Osteocyte (in vitro differentiated cells): ENCODE data around the gene USP3. TPM values are rescaled to one million over a fixed set of nuclear protein-coding genes. Genes with fewer than 3 reads are reported as not detected.

Experiments used
- DNase-seq: peaks from one replicate; pipeline ENCODE4 v3.0.0; 2021; ENCODE audit warnings: mixed read lengths; ENCODE audit not compliant: unreplicated experiment; ENCODE audit errors: extremely low spot score
- H3K27ac Mint-ChIP-seq: one replicate; pipeline ENCODE4 v1.8.0; 2021; ENCODE audit warnings: mild to moderate bottlenecking, mixed read lengths; ENCODE audit not compliant: unreplicated experiment
- H3K27me3 Mint-ChIP-seq: one replicate; pipeline ENCODE4 v1.8.0; 2021; ENCODE audit warnings: mixed read lengths; ENCODE audit not compliant: unreplicated experiment
- H3K36me3 Mint-ChIP-seq: one replicate; pipeline ENCODE4 v1.8.0; 2021; ENCODE audit warnings: mixed read lengths; ENCODE audit not compliant: unreplicated experiment
- H3K4me1 Mint-ChIP-seq: one replicate; pipeline ENCODE4 v1.8.0; 2021; ENCODE audit warnings: mixed read lengths; ENCODE audit not compliant: unreplicated experiment
- H3K4me3 Mint-ChIP-seq: one replicate; pipeline ENCODE4 v1.8.0; 2021; ENCODE audit warnings: mild to moderate bottlenecking, moderate library complexity, mixed read lengths; ENCODE audit not compliant: unreplicated experiment
- H3K9me3 Mint-ChIP-seq: one replicate; pipeline ENCODE4 v1.8.0; 2021; ENCODE audit warnings: mixed read lengths; ENCODE audit not compliant: unreplicated experiment
- total RNA-seq: library from RNA; stranded (reverse); gene quantifications from 2 replicates; pipeline ENCODE4 v1.2.1, GENCODE V29; 2021
- TF ChIP-seq, protein P1 (sequence below): fragments of 200-600 bp; sonication (generic); IDR thresholded peaks from 2 replicates; pipeline ENCODE4 v1.5.0; 2021; ENCODE audit warnings: antibody characterized with exemption, mild to moderate bottlenecking, moderate library complexity

Gene USP3
- total RNA-seq, 1 donor from 2014 or later, result 41.2 TPM

DNA sequence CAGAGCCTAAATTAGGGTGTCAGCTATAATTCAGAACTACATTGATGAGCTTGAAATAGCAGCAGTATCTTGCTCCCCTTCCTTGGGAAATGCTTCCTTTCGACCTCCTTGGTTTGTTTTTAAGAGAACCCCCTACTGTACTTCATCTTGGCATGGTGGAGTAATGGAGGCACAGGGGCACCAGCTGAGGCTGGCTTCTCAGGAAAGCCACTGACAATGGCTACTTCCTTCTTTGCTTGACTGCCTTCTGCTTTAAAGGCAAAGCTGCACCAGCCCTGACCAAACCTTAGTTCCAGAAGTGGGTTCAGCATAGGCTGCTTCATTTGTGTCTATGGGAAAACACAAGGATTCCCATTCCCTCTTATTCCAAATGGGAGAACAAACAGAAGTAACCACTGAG, 91.3 kb downstream of the USP3 start:
- no peak overlapping the region for H3K4me3 Mint-ChIP-seq
- H3K9me3 Mint-ChIP-seq, result no peaks in the 10 kb centered on the region
- H3K4me1 Mint-ChIP-seq, result peaks cover 22% of the 10 kb centered on the region
- DNase-seq, result no peak
- TF ChIP-seq, protein P1, sequence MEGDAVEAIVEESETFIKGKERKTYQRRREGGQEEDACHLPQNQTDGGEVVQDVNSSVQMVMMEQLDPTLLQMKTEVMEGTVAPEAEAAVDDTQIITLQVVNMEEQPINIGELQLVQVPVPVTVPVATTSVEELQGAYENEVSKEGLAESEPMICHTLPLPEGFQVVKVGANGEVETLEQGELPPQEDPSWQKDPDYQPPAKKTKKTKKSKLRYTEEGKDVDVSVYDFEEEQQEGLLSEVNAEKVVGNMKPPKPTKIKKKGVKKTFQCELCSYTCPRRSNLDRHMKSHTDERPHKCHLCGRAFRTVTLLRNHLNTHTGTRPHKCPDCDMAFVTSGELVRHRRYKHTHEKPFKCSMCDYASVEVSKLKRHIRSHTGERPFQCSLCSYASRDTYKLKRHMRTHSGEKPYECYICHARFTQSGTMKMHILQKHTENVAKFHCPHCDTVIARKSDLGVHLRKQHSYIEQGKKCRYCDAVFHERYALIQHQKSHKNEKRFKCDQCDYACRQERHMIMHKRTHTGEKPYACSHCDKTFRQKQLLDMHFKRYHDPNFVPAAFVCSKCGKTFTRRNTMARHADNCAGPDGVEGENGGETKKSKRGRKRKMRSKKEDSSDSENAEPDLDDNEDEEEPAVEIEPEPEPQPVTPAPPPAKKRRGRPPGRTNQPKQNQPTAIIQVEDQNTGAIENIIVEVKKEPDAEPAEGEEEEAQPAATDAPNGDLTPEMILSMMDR, result no peak
- H3K27me3 Mint-ChIP-seq, result no peaks in the 10 kb centered on the region
- peaks cover 27% of the 10 kb centered on the region for H3K36me3 Mint-ChIP-seq
- H3K27ac Mint-ChIP-seq, result no peak overlapping the region

DNA sequence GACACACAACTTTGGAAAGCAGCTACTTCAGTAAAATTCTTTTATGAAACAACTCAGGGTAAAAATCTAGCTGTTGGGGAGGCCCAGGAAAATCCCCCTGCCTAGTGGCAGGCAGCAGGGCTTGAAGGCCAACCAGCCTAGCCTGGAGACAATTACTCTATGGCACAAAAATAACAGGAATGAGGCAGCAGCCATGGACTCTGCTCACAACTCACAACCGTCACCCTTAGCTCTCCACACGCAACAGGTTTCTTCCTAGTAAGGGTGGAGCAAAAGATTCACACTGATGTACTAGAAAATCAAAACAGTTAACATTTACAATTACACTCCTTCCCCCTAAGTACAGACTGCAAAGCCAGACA, 92.3 kb downstream of the USP3 start:
- no peaks in the 10 kb centered on the region for H3K27me3 Mint-ChIP-seq
- peaks cover 18% of the 10 kb centered on the region for H3K36me3 Mint-ChIP-seq
- H3K4me1 Mint-ChIP-seq, result peaks cover 26% of the 10 kb centered on the region
- peak overlapping the region; percentile 77 for H3K27ac Mint-ChIP-seq
- H3K4me3 Mint-ChIP-seq, result no peak overlapping the region
- no peaks in the 10 kb centered on the region for H3K9me3 Mint-ChIP-seq
- DNase-seq, result no peak
- TF ChIP-seq, protein P1, result no peak

DNA sequence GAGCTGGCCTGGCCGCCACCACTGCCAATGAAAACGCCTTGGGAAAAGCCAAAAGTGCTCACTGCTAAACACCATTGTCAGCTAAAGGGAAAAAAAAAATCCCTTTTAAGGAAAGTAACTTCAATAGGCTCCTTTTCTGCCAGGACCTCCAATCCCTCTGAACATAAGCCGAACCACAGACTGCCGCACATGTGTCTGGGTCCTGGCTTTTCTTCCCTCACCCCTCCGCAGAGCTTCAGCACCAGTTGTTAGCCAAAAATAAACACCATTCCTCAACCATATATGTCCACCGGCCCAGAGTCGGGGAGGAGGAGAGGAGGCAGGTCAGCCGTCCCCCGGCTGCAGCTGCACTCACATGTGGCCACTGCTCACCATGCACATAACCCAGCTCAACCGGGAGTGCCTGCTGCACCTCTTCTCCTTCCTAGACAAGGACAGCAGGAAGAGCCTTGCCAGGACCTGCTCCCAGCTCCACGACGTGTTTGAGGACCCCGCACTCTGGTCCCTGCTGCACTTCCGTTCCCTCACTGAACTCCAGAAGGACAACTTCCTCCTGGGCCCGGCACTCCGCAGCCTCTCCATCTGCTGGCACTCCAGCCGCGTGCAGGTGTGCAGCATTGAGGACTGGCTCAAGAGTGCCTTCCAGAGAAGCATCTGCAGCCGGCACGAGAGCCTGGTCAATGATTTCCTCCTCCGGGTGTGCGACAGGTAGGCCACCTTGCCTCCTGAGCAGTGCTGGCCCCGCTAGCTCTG, 92.8 kb downstream of the USP3 start, which contains the start of gene FBXL22:
Gene FBXL22, plus strand, starts transcription at position 350 of the 753 bp plus-strand sequence. Its CDS starts 6 bp downstream, at position 356.
- Mint-ChIP-seq H3K9me3 (no peaks in the 10 kb centered on the region), H3K27me3 (no peaks in the 10 kb centered on the region), H3K4me3 (no peak within 1 kb of the TSS), H3K4me1 (peaks cover 31% of the 10 kb centered on the region), H3K27ac (peak within 1 kb of the TSS; percentile 77), H3K36me3 (peaks cover 16% of the 10 kb centered on the region)
- TF ChIP-seq, protein P1, result no peak
- DNase-seq, result no peak

DNA sequence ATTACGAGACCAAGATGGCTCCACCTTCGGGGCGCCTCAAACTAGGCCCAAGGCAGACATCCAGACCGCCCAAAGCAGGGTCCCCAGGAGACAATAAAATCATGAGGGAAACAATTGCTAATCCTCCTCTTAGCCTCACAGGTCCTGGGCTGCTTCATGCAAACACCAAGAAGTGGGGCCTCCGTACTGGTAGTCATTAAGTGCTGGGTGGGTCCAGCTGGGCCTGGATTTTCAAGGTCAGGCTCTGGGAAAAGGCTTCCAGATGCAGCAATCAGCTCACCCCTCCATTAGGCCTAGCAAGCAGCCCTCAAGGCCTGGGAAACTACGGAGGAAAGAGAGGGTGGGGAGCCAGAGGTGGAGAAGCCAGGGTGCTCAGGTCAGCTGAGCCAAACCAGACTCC, 93.4 kb downstream of the USP3 start:
- H3K4me1 Mint-ChIP-seq, result peaks cover 31% of the 10 kb centered on the region
- H3K27ac Mint-ChIP-seq, result peak overlapping the region; percentile 77
- TF ChIP-seq, protein P1, result no peak
- H3K4me3 Mint-ChIP-seq, result no peak overlapping the region
- peaks cover 16% of the 10 kb centered on the region for H3K36me3 Mint-ChIP-seq
- no peaks in the 10 kb centered on the region for H3K27me3 Mint-ChIP-seq
- no peak for DNase-seq
- H3K9me3 Mint-ChIP-seq, result no peaks in the 10 kb centered on the region

DNA sequence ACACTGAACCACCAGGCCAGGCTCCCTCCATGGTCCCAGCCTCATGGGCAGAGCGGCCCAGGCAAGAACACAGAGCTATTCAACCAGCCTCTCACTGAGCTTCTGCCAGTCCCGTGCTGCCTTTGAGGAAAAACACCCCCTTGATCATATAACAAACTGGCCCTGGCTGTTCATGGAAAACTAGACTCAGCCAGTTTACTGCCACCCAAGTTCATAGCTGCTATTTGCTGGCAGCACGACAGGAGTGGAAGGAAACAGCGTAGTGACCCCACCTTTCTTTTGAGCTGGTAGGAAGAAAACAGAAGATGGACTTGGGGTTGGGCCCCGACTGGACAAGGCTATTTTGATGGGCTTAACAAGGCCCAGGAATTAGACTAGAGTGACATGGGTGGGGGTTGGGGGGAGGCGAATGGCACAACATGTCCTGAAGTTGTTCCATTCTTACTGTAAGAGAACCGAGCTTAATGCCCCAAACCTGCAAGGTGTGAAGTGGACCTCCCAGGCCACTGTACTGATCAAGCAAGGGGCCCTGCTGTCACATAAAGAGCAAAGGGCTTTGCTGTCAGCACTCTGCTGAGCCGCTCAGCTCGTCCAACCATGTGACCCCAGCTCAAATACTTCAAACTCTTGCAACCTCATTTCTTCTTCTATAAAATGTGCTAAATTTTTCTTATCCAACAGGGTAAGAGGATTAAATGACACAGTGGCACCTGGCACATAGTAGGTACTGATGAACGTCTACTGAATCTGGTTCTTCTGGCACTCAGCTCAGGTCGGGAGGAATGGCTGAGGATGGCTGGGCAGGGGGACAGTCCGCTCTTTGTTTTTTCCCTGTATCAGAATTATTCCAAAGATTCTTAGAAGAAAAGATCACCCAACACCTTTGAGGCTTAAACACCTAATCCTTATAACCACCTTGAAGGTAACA, 94.3 kb downstream of the USP3 start:
- DNase-seq, result no peak
- Mint-ChIP-seq H3K4me1 (peaks cover 31% of the 10 kb centered on the region), H3K36me3 (peaks cover 9% of the 10 kb centered on the region), H3K27me3 (no peaks in the 10 kb centered on the region), H3K27ac (peak overlapping the region; percentile 72), H3K9me3 (no peaks in the 10 kb centered on the region), H3K4me3 (peak overlapping the region; percentile 14)
- TF ChIP-seq, protein P1, result no peak
